Left hindlimb (tissue), 1 donor: Measurements from ENCODE around the gene LRRC37A3.
"Not testable (repeated sequence)": the region's sequence is repeated elsewhere in the genome, so short reads cannot be mapped to it uniquely, and the experiment has no call there.

Experiments
- DNase-seq: peaks from one replicate; pipeline ENCODE4 v3.0.0-alpha.2; 2018

Gene LRRC37A3

DNA sequence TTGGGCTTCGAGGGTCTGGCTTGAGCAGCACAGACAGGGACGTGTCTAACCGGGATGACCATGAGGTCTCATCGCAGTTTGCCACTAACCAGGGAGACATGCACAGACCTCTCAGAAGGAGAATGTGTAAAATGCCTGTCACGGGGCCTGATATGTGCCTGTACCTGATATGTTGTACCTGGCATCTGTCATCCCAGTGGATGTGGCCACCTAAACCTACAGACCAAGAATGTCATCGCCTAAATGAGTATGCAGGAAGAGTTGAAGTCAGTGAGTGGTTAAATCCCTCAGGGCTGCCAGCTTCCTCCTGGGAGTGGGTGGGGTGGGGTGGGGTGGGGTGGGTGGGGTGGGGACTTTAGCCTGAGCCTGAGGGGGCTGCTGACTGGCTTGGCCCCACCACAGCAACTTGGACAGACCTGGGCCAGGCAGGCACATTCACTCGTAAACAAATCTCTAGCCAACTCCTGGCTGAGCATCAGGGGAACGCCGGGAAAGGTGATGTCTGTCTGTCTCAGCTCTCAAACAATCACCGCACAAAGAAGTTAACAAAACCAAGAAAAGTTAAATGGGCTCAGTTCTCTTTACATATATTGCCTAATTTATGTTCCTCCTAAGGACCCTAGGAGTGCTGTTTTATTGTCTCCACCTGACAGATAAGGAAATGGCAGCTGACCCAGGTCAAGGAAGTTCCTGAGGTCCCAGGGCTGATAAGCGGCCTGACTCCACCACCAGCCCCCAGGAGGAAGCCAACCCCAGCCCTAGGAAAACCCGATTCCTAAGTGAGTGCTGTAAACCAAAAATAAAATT is 89.3 kb downstream of the LRRC37A3 start:
- not testable (repeated sequence) for DNase-seq

DNA sequence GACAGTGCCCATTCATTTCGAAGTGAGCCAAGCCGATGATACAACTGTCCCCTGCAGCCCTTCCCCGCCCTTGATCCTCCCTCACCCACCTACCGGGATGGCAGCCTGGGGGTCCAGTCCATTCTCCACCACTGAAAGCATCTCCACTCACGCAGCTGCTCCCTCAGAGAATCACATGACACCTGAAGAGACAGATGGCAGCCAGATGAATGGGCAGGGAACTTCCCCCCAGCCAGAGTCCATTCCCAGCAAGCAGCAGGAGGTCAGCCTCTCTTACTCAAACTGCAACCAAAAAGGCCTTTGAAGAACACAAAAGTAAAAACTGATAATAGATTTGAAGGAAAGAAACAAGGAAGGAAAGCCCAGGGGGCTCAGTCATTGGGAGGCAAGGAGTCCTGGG is 90.2 kb downstream of the LRRC37A3 start:
- not testable (repeated sequence) for DNase-seq

DNA sequence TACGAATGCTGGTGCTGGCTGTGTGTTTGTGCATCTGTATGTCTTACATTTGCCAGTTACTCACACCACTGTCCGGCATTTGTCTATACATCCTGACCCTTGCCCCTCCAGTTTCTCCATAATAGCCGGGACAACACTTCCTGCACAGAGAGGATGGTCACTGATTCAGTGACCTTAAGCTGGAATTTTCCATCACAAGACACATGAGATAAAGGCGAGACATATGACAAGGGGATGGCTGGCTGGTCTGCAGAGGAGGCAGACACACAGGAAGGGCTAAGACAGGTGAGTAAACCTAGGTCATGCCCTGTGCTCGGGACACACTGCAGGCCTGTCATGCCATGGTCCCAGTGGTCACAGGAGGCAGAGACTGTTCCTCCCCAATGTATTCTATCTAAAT is 100.4 kb downstream of the LRRC37A3 start:
- not testable (repeated sequence) for DNase-seq

DNA sequence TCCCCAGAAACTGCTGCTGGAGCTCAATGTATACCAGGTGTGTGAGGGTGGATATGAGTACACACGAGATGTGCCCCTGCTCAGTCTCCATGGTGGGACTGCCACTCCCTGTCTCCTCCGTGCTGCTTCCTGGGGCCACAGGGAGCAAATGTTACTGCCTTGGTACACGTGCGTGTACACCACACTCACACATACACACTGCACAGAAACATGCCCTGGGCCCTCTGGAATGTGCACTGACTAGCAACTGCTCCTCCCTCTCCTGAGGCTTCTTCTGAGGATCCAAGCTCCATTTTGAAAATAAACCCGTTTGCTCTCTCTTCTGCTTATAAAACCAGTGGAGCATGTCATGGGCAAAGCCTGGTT is 103.5 kb downstream of the LRRC37A3 start:
- DNase-seq: not testable (repeated sequence)

- DNase-seq: not testable (repeated sequence)
Measured at GRCh38 chr17:64814993-64815832, 104.1 kb downstream of the LRRC37A3 start.

- DNase-seq: peak; percentile 43
Measured at GRCh38 chr17:64808178-64808977, 110.9 kb downstream of the LRRC37A3 start.
